GM19328 (cell line): ENCODE measurements around the gene ZNF311.
"Not testable (repeated sequence)": the region's sequence is repeated elsewhere in the genome, so short reads cannot be mapped to it uniquely, and the experiment has no call there.

Source experiments
- ATAC-seq: cut with Tn5 transposase; IDR thresholded peaks from one replicate; pipeline ENCODE4 v1.9.1; 2021; ENCODE audit warnings: mild to moderate bottlenecking, moderate library complexity; ENCODE audit not compliant: unreplicated experiment

The ZNF311 gene

GRCh38 chr6:28983838-28984237 is 21.3 kb downstream of the ZNF311 start:
- ATAC-seq = no peak

GRCh38 chr6:28982476-28983266 is 22.4 kb downstream of the ZNF311 start:
- ATAC-seq = no peak

- no peak for ATAC-seq
These were observed 23.2 kb downstream of the ZNF311 start for GRCh38 chr6:28981833-28982475.

- no peak for ATAC-seq
These were observed 23.7 kb downstream of the ZNF311 start for GRCh38 chr6:28981431-28981832.

GRCh38 chr6:28980852-28981430 is 24.2 kb downstream of the ZNF311 start:
- ATAC-seq = no peak

- no peak for ATAC-seq
These were observed 24.8 kb downstream of the ZNF311 start for GRCh38 chr6:28980137-28980851.

GRCh38 chr6:28979679-28980078 is 25.4 kb downstream of the ZNF311 start:
- no peak for ATAC-seq

- ATAC-seq = no peak
These were observed 26.1 kb downstream of the ZNF311 start for GRCh38 chr6:28978959-28979561.

GRCh38 chr6:28978133-28978491 is 27.0 kb downstream of the ZNF311 start:
- no peak for ATAC-seq

- ATAC-seq = no peak
These were observed 27.6 kb downstream of the ZNF311 start for GRCh38 chr6:28977341-28978132.

- ATAC-seq = no peak
These were observed 28.4 kb downstream of the ZNF311 start for GRCh38 chr6:28976677-28977076.

- ATAC-seq = no peak
These were observed 30.6 kb downstream of the ZNF311 start for GRCh38 chr6:28974505-28974904.

- ATAC-seq = not testable (repeated sequence)
These were observed 35.1 kb downstream of the ZNF311 start for GRCh38 chr6:28970056-28970455.

GRCh38 chr6:28969129-28969528 is 36.0 kb downstream of the ZNF311 start:
- no peak for ATAC-seq

- no peak for ATAC-seq
These were observed 36.6 kb downstream of the ZNF311 start for GRCh38 chr6:28968476-28968875.

GRCh38 chr6:28965706-28966105 is 39.4 kb downstream of the ZNF311 start:
- no peak for ATAC-seq

- ATAC-seq = no peak
These were observed 44.1 kb downstream of the ZNF311 start for GRCh38 chr6:28960846-28961500.

- not testable (repeated sequence) for ATAC-seq
These were observed 46.4 kb downstream of the ZNF311 start for GRCh38 chr6:28958561-28959243.

GRCh38 chr6:28957795-28958314 is 47.3 kb downstream of the ZNF311 start:
- not testable (repeated sequence) for ATAC-seq
